Calu3 (cell line): ENCODE data around the gene KRTAP12-4. TPM values are rescaled to one million over a fixed set of nuclear protein-coding genes. Genes with fewer than 3 reads are reported as not detected.

Experiments used
- BruUV-seq: library from RNA; stranded (reverse); fragments of 400-500 nt; replicated peaks from 2 replicates; lab custom pipeline; 2021; lab: Mats Ljungman, UMichigan
- CTCF ChIA-PET: fragments of 300-600 bp; sonication (Branson Sonifier 250); formaldehyde crosslinking; loops from one replicate; lab custom pipeline; 2022; ENCODE audit warnings: antibody characterized with exemption; lab: Charles Lee
- DNase-seq: peaks from one replicate; pipeline ENCODE4 v3.0.0; 2022
- H3K27ac Mint-ChIP-seq: one replicate; pipeline ENCODE4 v1.8.0; 2022; ENCODE audit warnings: mixed read lengths; ENCODE audit not compliant: unreplicated experiment
- H3K27me3 Mint-ChIP-seq: one replicate; pipeline ENCODE4 v1.8.0; 2022; ENCODE audit warnings: mixed read lengths; ENCODE audit not compliant: unreplicated experiment
- H3K36me3 Mint-ChIP-seq: one replicate; pipeline ENCODE4 v1.8.0; 2022; ENCODE audit warnings: mild to moderate bottlenecking, moderate library complexity, mixed read lengths; ENCODE audit not compliant: insufficient read depth, unreplicated experiment
- H3K4me1 Mint-ChIP-seq: one replicate; pipeline ENCODE4 v1.8.0; 2022; ENCODE audit warnings: mild to moderate bottlenecking, low read depth, mixed read lengths; ENCODE audit not compliant: unreplicated experiment
- H3K4me3 Mint-ChIP-seq: one replicate; pipeline ENCODE4 v1.8.0; 2022; ENCODE audit warnings: mild to moderate bottlenecking, low read depth, moderate library complexity, mixed read lengths; ENCODE audit not compliant: unreplicated experiment
- H3K9me3 Mint-ChIP-seq: one replicate; pipeline ENCODE4 v1.8.0; 2022; ENCODE audit warnings: low read depth, mixed read lengths; ENCODE audit not compliant: unreplicated experiment
- intact Hi-C: fragments of 100-400 bp; cut with micrococcal nuclease; formaldehyde crosslinking; loops from one replicate; pipeline ENCODE4 v1.10.0; 2022; ENCODE audit not compliant: unreplicated experiment
- total RNA-seq: library from RNA; stranded (reverse); gene quantifications from 2 replicates; pipeline ENCODE4 v1.2.3, GENCODE V29; 2022
- TF ChIP-seq, protein P1 (sequence below): fragments of 200-600 bp; IDR thresholded peaks from one replicate; pipeline ENCODE4 v1.8.0; 2022; ENCODE audit warnings: antibody characterized with exemption; ENCODE audit not compliant: unreplicated experiment

The KRTAP12-4 gene
- total RNA-seq, 1 experiment from 2014 or later, result not detected

DNA sequence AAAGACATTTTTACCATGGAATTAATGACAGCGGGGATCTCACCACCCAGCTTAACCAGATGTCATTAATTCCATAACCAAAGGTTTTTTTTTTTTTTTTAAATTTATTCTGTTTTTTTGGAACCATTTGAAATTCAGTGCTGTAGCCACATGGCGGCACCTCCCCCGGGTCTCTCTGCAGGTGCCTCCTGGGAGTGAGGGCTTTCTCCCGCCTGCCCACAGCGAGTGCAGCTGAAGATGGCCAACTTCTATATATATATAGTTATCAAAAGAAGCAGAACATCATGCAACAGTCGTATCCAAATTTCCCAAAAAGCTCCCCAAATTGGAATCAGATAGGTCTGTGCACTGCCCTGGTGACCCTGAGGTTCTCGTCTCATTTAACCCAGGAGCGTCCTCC is 39.0 kb downstream of the KRTAP12-4 start:
- Mint-ChIP-seq H3K27ac (no peak overlapping the region), H3K4me1 (no peaks in the 10 kb centered on the region), H3K27me3 (peaks cover 62% of the 10 kb centered on the region), H3K4me3 (no peak overlapping the region), H3K36me3 (peaks cover 5% of the 10 kb centered on the region), H3K9me3 (peaks cover 15% of the 10 kb centered on the region)
- TF ChIP-seq, protein P1, sequence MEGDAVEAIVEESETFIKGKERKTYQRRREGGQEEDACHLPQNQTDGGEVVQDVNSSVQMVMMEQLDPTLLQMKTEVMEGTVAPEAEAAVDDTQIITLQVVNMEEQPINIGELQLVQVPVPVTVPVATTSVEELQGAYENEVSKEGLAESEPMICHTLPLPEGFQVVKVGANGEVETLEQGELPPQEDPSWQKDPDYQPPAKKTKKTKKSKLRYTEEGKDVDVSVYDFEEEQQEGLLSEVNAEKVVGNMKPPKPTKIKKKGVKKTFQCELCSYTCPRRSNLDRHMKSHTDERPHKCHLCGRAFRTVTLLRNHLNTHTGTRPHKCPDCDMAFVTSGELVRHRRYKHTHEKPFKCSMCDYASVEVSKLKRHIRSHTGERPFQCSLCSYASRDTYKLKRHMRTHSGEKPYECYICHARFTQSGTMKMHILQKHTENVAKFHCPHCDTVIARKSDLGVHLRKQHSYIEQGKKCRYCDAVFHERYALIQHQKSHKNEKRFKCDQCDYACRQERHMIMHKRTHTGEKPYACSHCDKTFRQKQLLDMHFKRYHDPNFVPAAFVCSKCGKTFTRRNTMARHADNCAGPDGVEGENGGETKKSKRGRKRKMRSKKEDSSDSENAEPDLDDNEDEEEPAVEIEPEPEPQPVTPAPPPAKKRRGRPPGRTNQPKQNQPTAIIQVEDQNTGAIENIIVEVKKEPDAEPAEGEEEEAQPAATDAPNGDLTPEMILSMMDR, result no peak
- CTCF ChIA-PET, result no interaction called here
- intact Hi-C loops, result no loop called here
- no TSS peak for BruUV-seq
- no peak for DNase-seq

DNA sequence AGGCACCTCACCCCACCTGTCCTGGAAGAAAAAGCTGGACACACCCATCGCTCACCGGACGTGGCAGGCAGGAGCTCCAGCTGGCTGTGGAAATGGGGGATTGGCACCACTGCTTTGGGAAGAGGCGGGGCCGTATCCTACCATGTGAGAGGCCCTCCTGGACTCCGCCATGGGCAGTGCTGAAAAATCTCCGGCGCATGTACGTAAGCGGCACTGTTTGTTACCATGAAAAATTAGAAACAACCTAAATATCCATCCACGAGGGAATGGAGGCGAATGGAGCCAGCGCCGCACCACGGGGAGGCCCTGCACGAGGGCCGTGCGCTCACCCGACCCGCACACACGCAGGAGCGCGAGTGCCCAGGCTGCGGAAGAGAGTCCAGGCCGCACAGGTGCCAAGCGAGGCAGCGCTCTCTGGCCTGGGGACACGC is 39.5 kb downstream of the KRTAP12-4 start:
- Mint-ChIP-seq H3K27me3 (peaks cover 59% of the 10 kb centered on the region), H3K9me3 (peaks cover 12% of the 10 kb centered on the region), H3K27ac (no peak overlapping the region), H3K4me3 (no peak overlapping the region), H3K36me3 (peaks cover 4% of the 10 kb centered on the region), H3K4me1 (no peaks in the 10 kb centered on the region)
- intact Hi-C loops, result no loop called here
- BruUV-seq, result no TSS peak
- no peak for DNase-seq
- TF ChIP-seq, protein P1, result no peak
- CTCF ChIA-PET, result no interaction called here

GRCh38 chr21:44614161-44614631 is 40.3 kb downstream of the KRTAP12-4 start:
- no peak for DNase-seq
- BruUV-seq, result no TSS peak
- intact Hi-C loops, result no loop called here
- Mint-ChIP-seq H3K4me3 (no peak overlapping the region), H3K27me3 (peaks cover 51% of the 10 kb centered on the region), H3K9me3 (peaks cover 9% of the 10 kb centered on the region), H3K27ac (no peak overlapping the region), H3K36me3 (no peaks in the 10 kb centered on the region), H3K4me1 (no peaks in the 10 kb centered on the region)
- TF ChIP-seq, protein P1, result no peak
- CTCF ChIA-PET, result no interaction called here

GRCh38 chr21:44613386-44614155 is 40.9 kb downstream of the KRTAP12-4 start:
- CTCF ChIA-PET, result no interaction called here

More at GRCh38 chr21:44613386-44614155, 40.9 kb downstream of the KRTAP12-4 start:
- no peak for DNase-seq
- Mint-ChIP-seq H3K4me3 (no peak overlapping the region), H3K27me3 (peaks cover 45% of the 10 kb centered on the region), H3K36me3 (no peaks in the 10 kb centered on the region), H3K4me1 (no peaks in the 10 kb centered on the region), H3K27ac (no peak overlapping the region), H3K9me3 (peaks cover 10% of the 10 kb centered on the region)
- TF ChIP-seq, protein P1, result no peak
- intact Hi-C loops, result no loop called here
- BruUV-seq, result no TSS peak
